Kidney epithelial cell (primary cell): ENCODE data around the gene PI4KB. TPM values are rescaled to one million over a fixed set of nuclear protein-coding genes. Genes with fewer than 3 reads are reported as not detected.

Source experiments
- DNase-seq: peaks from one replicate; pipeline ENCODE4 v3.0.0-alpha.2; 2010; ENCODE audit warnings: low read depth
- H3K27me3 ChIP-seq: 2 replicates; pipeline ENCODE4 v1.6.0; 2011; ENCODE audit warnings: low read length; ENCODE audit not compliant: control insufficient read depth, insufficient read depth
- H3K36me3 ChIP-seq: 2 replicates; pipeline ENCODE4 v1.5.1; 2011; ENCODE audit warnings: low read length; ENCODE audit not compliant: control insufficient read depth, insufficient read depth
- H3K4me3 ChIP-seq: 2 replicates; pipeline ENCODE4 v1.5.1; 2011; ENCODE audit warnings: low read depth, mild to moderate bottlenecking, control low read depth, low read length
- total RNA-seq: library from RNA; depleted of rRNA; stranded (reverse); fragments of >200 nt; gene quantifications from 2 replicates; pipeline ENCODE4 v1.2.3, GENCODE V29; 2015
- TF ChIP-seq, protein P1 (sequence below): IDR thresholded peaks from 2 replicates; pipeline ENCODE4 v1.5.1; 2011; ENCODE audit warnings: mild to moderate bottlenecking, moderate library complexity, low read length, control low read depth, inconsistent platforms; ENCODE audit not compliant: insufficient read depth, poor library complexity, severe bottlenecking

Gene PI4KB
- total RNA-seq, 1 donor from 2014 or later = 44.1 TPM

DNA sequence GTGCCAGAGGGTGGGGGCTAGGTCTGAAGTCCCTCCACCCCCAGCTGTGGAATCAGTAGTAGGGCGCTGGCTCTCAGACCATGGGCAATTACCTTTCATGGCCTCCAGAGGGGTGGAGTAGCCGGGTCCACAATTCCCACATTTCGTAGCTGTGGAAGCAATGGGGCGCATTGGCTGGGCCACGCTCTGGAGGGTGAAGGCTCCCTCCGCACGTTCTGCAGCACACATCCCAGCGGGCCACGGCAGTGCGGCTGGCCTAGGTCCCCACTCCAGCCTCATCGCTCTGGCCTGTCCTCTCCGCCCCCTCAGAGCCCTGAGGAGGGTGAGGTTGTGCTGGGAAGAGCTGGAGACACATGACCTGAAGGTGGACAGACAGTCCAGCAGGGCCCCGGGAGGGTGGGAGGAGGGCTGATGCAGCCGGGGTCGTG lies 42.4 kb upstream of the PI4KB start:
- no peaks in the 10 kb centered on the region for H3K36me3 ChIP-seq
- H3K27me3 ChIP-seq = no peaks in the 10 kb centered on the region
- TF ChIP-seq, protein P1, sequence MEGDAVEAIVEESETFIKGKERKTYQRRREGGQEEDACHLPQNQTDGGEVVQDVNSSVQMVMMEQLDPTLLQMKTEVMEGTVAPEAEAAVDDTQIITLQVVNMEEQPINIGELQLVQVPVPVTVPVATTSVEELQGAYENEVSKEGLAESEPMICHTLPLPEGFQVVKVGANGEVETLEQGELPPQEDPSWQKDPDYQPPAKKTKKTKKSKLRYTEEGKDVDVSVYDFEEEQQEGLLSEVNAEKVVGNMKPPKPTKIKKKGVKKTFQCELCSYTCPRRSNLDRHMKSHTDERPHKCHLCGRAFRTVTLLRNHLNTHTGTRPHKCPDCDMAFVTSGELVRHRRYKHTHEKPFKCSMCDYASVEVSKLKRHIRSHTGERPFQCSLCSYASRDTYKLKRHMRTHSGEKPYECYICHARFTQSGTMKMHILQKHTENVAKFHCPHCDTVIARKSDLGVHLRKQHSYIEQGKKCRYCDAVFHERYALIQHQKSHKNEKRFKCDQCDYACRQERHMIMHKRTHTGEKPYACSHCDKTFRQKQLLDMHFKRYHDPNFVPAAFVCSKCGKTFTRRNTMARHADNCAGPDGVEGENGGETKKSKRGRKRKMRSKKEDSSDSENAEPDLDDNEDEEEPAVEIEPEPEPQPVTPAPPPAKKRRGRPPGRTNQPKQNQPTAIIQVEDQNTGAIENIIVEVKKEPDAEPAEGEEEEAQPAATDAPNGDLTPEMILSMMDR = no peak
- DNase-seq = no peak
- H3K4me3 ChIP-seq = no peak overlapping the region

GRCh38 chr1:151369302-151369610 lies 42.0 kb upstream of the PI4KB start:
- no peak for DNase-seq
- H3K4me3 ChIP-seq = no peak overlapping the region
- TF ChIP-seq, protein P1 = no peak
- H3K27me3 ChIP-seq = no peaks in the 10 kb centered on the region
- H3K36me3 ChIP-seq = no peaks in the 10 kb centered on the region

GRCh38 chr1:151368393-151369301 lies 41.4 kb upstream of the PI4KB start:
- TF ChIP-seq, protein P1 = no peak
- Histone ChIP-seq H3K36me3 (no peaks in the 10 kb centered on the region), H3K27me3 (no peaks in the 10 kb centered on the region), H3K4me3 (no peak overlapping the region)
- DNase-seq = no peak

GRCh38 chr1:151367658-151368392 lies 40.6 kb upstream of the PI4KB start:
- Histone ChIP-seq H3K27me3 (no peaks in the 10 kb centered on the region), H3K36me3 (no peaks in the 10 kb centered on the region), H3K4me3 (no peak overlapping the region)
- no peak for DNase-seq
- TF ChIP-seq, protein P1 = no peak

GRCh38 chr1:151364996-151365395 lies 37.8 kb upstream of the PI4KB start:
- DNase-seq = no peak
- H3K36me3 ChIP-seq = no peaks in the 10 kb centered on the region
- TF ChIP-seq, protein P1 = no peak
- H3K4me3 ChIP-seq = no peak overlapping the region
- no peaks in the 10 kb centered on the region for H3K27me3 ChIP-seq
